ENCODE measurements around the gene CASR.

Gene CASR

GRCh38 chr3:122269045-122269444 lies 85.6 kb downstream of the CASR start:
- Histone ChIP-seq H3K4me3 (ENCODE audit: low read depth in 1 of 2, low read length in 1 of 2) (no peak overlapping the region), H3K4me1 (ENCODE audit: control insufficient read depth in 1 of 2, insufficient read depth in 1 of 2, low read depth in 1 of 2, low read length in 1 of 2) (peaks cover 12 to 34% of the 10 kb centered on the region in 2 experiments), H3K9me3 (no peaks in the 10 kb centered on the region), H3K27ac (no peak overlapping the region), H3K36me3 (no peaks in the 10 kb centered on the region), H3K27me3 (no peaks in the 10 kb centered on the region)
- no peak for TF ChIP-seq CTCF (IDR thresholded peaks at IDR 0.05)

- Histone ChIP-seq H3K36me3 (no peaks in the 10 kb centered on the region), H3K9me3 (no peaks in the 10 kb centered on the region), H3K27me3 (no peaks in the 10 kb centered on the region), H3K27ac (peak overlapping the region; percentile 29), H3K4me1 (ENCODE audit: control insufficient read depth in 1 of 2, insufficient read depth in 1 of 2, low read depth in 1 of 2, low read length in 1 of 2) (peaks cover 13 to 32% of the 10 kb centered on the region in 2 experiments), H3K4me3 (ENCODE audit: low read depth in 1 of 2, low read length in 1 of 2) (no peak overlapping the region)
- TF ChIP-seq CTCF (IDR thresholded peaks at IDR 0.05) = no peak
These were observed 87.9 kb downstream of the CASR start for GRCh38 chr3:122271246-122271898.

GRCh38 chr3:122272879-122273278 lies 89.4 kb downstream of the CASR start:
- no peak for TF ChIP-seq CTCF (IDR thresholded peaks at IDR 0.05)
- H3K27me3 ChIP-seq = no peaks in the 10 kb centered on the region
- H3K9me3 ChIP-seq = no peaks in the 10 kb centered on the region
- H3K4me3 ChIP-seq (ENCODE audit: low read depth in 1 of 2, low read length in 1 of 2) = no peak overlapping the region
- H3K4me1 ChIP-seq (ENCODE audit: control insufficient read depth in 1 of 2, insufficient read depth in 1 of 2, low read depth in 1 of 2, low read length in 1 of 2) = peaks cover 13 to 32% of the 10 kb centered on the region in 2 experiments
- H3K36me3 ChIP-seq = no peaks in the 10 kb centered on the region
- H3K27ac ChIP-seq = peak overlapping the region; percentile 26

- H3K9me3 ChIP-seq = no peaks in the 10 kb centered on the region
- peaks cover 13 to 32% of the 10 kb centered on the region in 2 experiments for H3K4me1 ChIP-seq (ENCODE audit: control insufficient read depth in 1 of 2, insufficient read depth in 1 of 2, low read depth in 1 of 2, low read length in 1 of 2)
- TF ChIP-seq CTCF (IDR thresholded peaks at IDR 0.05) = no peak
- H3K4me3 ChIP-seq (ENCODE audit: low read depth in 1 of 2, low read length in 1 of 2) = no peak overlapping the region
- peak overlapping the region; percentile 26 for H3K27ac ChIP-seq
- no peaks in the 10 kb centered on the region for H3K27me3 ChIP-seq
- no peaks in the 10 kb centered on the region for H3K36me3 ChIP-seq
These were observed 90.0 kb downstream of the CASR start for GRCh38 chr3:122273498-122273897.

GRCh38 chr3:122281891-122282290 lies 98.4 kb downstream of the CASR start:
- TF ChIP-seq CTCF (IDR thresholded peaks at IDR 0.05) = no peak
- H3K4me3 ChIP-seq (ENCODE audit: low read depth in 1 of 2, low read length in 1 of 2) = no peak overlapping the region

More at GRCh38 chr3:122281891-122282290, 98.4 kb downstream of the CASR start:
- Histone ChIP-seq H3K9me3 (no peaks in the 10 kb centered on the region), H3K4me1 (ENCODE audit: control insufficient read depth in 1 of 2, insufficient read depth in 1 of 2, low read depth in 1 of 2, low read length in 1 of 2) (no peaks in the 10 kb centered on the region), H3K36me3 (no peaks in the 10 kb centered on the region), H3K27me3 (no peaks in the 10 kb centered on the region), H3K27ac (no peak overlapping the region)
